PC-9 (cell line): ENCODE results near the gene USP46. TPM values are rescaled to one million over a fixed set of nuclear protein-coding genes. Genes with fewer than 3 reads are reported as not detected.

Source experiments
- BruUV-seq: library from RNA; stranded (reverse); fragments of 400-500 nt; replicated peaks from 2 replicates; lab custom pipeline; 2021; lab: Mats Ljungman, UMichigan
- CTCF ChIA-PET: fragments of 300-600 bp; sonication (Branson Sonifier 250); formaldehyde crosslinking; loops from one replicate; lab custom pipeline; 2022; ENCODE audit warnings: antibody characterized with exemption; lab: Charles Lee
- POLR2A ChIA-PET: fragments of 300-600 bp; sonication (Branson Sonifier 250); formaldehyde crosslinking; loops from one replicate; lab custom pipeline; 2022; ENCODE audit warnings: antibody characterized with exemption; ENCODE audit not compliant: unreplicated experiment; lab: Charles Lee
- DNase-seq, 2 experiments: peaks; one replicate each; pipeline versions ENCODE4 v3.0.0 to v3.0.0-alpha.2; 2015 to 2022; ENCODE audit warnings: mixed read lengths in 1 of 2
- H2AFZ ChIP-seq: fragments of 200-600 bp; sonication (generic); 2 replicates; pipeline ENCODE4 v1.8.1; 2017; ENCODE audit warnings: antibody characterized with exemption
- H3F3A ChIP-seq: fragments of 200-600 bp; sonication (generic); 2 replicates; pipeline ENCODE4 v1.8.1; 2017; ENCODE audit warnings: antibody characterized with exemption, mild to moderate bottlenecking, low read depth; ENCODE audit not compliant: insufficient read depth
- H3K27ac ChIP-seq: fragments of 200-600 bp; sonication (generic); 2 replicates; pipeline ENCODE4 v1.6.1; 2016; ENCODE audit warnings: mixed run types
- H3K27me3 ChIP-seq: fragments of 200-600 bp; sonication (generic); 2 replicates; pipeline ENCODE4 v1.6.1; 2016; ENCODE audit warnings: low read depth, mixed run types; ENCODE audit not compliant: insufficient read depth
- H3K36me3 ChIP-seq: fragments of 200-600 bp; sonication (generic); 2 replicates; pipeline ENCODE4 v1.6.1; 2016; ENCODE audit warnings: low read depth, mixed run types
- H3K4me1 ChIP-seq: fragments of 200-600 bp; sonication (generic); replicated peaks from 2 replicates; pipeline ENCODE4 v1.6.1; 2016; ENCODE audit warnings: mixed run types; ENCODE audit not compliant: insufficient read depth
- H3K4me2 ChIP-seq: fragments of 200-600 bp; sonication (generic); 2 replicates; pipeline ENCODE4 v1.6.1; 2017; ENCODE audit warnings: mixed run types
- H3K4me3 ChIP-seq: fragments of 200-600 bp; sonication (generic); 2 replicates; pipeline ENCODE4 v1.6.1; 2016; ENCODE audit warnings: mixed run types
- H3K79me2 ChIP-seq: fragments of 200-600 bp; sonication (generic); 2 replicates; pipeline ENCODE4 v1.6.1; 2017; ENCODE audit warnings: low read depth, mixed run types
- H3K9me2 ChIP-seq: fragments of 200-600 bp; sonication (generic); 2 replicates; pipeline ENCODE4 v1.8.1; 2017; ENCODE audit warnings: mild to moderate bottlenecking; ENCODE audit not compliant: insufficient read depth
- H3K9me3 ChIP-seq: fragments of 200-600 bp; sonication (generic); 2 replicates; pipeline ENCODE4 v1.8.1; 2016; ENCODE audit warnings: low read depth; ENCODE audit not compliant: insufficient read depth
- H4K20me1 ChIP-seq: fragments of 200-600 bp; sonication (generic); 2 replicates; pipeline ENCODE4 v1.8.1; 2017; ENCODE audit not compliant: insufficient read depth
- CTCF ChIP-seq: fragments of 200-600 bp; sonication (generic); conservative IDR thresholded peaks from 2 replicates; pipeline ENCODE4 v1.6.1; 2017; ENCODE audit warnings: mixed run types, antibody characterized with exemption, mild to moderate bottlenecking, moderate library complexity
- EZH2 ChIP-seq: fragments of 200-600 bp; sonication (generic); IDR thresholded peaks from 2 replicates; pipeline ENCODE4 v1.8.0; 2017; ENCODE audit warnings: antibody characterized with exemption, low read depth
- intact Hi-C: fragments of 100-400 bp; cut with micrococcal nuclease; formaldehyde crosslinking; loops from one replicate; pipeline ENCODE4 v1.10.0; 2022; ENCODE audit not compliant: unreplicated experiment
- total RNA-seq: library from RNA; stranded (reverse); gene quantifications from 2 replicates; pipeline ENCODE4 v1.2.3, GENCODE V29; 2021

The USP46 gene
- total RNA-seq, 1 experiment from 2014 or later = 17.1 TPM

GRCh38 chr4:52586069-52586468 lies 73.0 kb downstream of the USP46 start:
- H3K79me2 ChIP-seq = no peaks in the 10 kb centered on the region
- no peaks in the 10 kb centered on the region for H3K36me3 ChIP-seq
- H3K4me3 ChIP-seq = no peak overlapping the region
- intact Hi-C loops = loop anchor here (5.0 to 10.0 kb wide), 2 partner anchors 129 to 396 kb away; no protein-coding TSS in a partner anchor
- no peak overlapping the region for H3K27ac ChIP-seq
- ChIA-PET POLR2A (no interaction called here), CTCF (no interaction called here)
- H3F3A ChIP-seq = no peaks in the 10 kb centered on the region
- H4K20me1 ChIP-seq = no peaks in the 10 kb centered on the region
- DNase-seq = no peak
- H3K9me2 ChIP-seq = no peaks in the 10 kb centered on the region
- no TSS peak for BruUV-seq
- TF ChIP-seq EZH2 = no peak
- TF ChIP-seq CTCF = no peak
- H3K9me3 ChIP-seq = no peaks in the 10 kb centered on the region
- H2AFZ ChIP-seq = no peak overlapping the region
- no peaks in the 10 kb centered on the region for H3K27me3 ChIP-seq
- H3K4me2 ChIP-seq = no peak overlapping the region
- H3K4me1 ChIP-seq = no peaks in the 10 kb centered on the region

GRCh38 chr4:52585379-52585778 lies 73.7 kb downstream of the USP46 start:
- CTCF ChIA-PET = no interaction called here
- H3K4me1 ChIP-seq = no peaks in the 10 kb centered on the region
- H3K79me2 ChIP-seq = no peaks in the 10 kb centered on the region
- no peaks in the 10 kb centered on the region for H3K27me3 ChIP-seq
- no peak overlapping the region for H3K27ac ChIP-seq
- H3K4me2 ChIP-seq = no peak overlapping the region
- H3K36me3 ChIP-seq = no peaks in the 10 kb centered on the region
- no peaks in the 10 kb centered on the region for H3F3A ChIP-seq
- no peaks in the 10 kb centered on the region; the same call in 1 of the 2 replicates for H3K9me2 ChIP-seq
- no peak overlapping the region for H3K4me3 ChIP-seq
- H3K9me3 ChIP-seq = no peaks in the 10 kb centered on the region
- intact Hi-C loops = loop anchor here (5.0 to 10.0 kb wide), 2 partner anchors 129 to 397 kb away; no protein-coding TSS in a partner anchor
- no TSS peak for BruUV-seq
- DNase-seq = no peak
- H2AFZ ChIP-seq = no peak overlapping the region
- no peaks in the 10 kb centered on the region for H4K20me1 ChIP-seq
- POLR2A ChIA-PET = no interaction called here
- no peak for TF ChIP-seq CTCF
- no peak for TF ChIP-seq EZH2

GRCh38 chr4:52579602-52580272 lies 79.4 kb downstream of the USP46 start:
- Histone ChIP-seq H3K36me3 (no peaks in the 10 kb centered on the region), H2AFZ (no peak overlapping the region), H3K4me2 (no peak overlapping the region), H3K4me3 (no peak overlapping the region), H3F3A (no peaks in the 10 kb centered on the region), H3K27ac (no peak overlapping the region), H3K9me3 (no peaks in the 10 kb centered on the region), H3K79me2 (no peaks in the 10 kb centered on the region), H4K20me1 (no peaks in the 10 kb centered on the region), H3K4me1 (no peaks in the 10 kb centered on the region), H3K9me2 (no peaks in the 10 kb centered on the region; the same call in 1 of the 2 replicates), H3K27me3 (no peaks in the 10 kb centered on the region)
- no TSS peak for BruUV-seq
- POLR2A ChIA-PET = no interaction called here
- DNase-seq = no peak
- CTCF ChIA-PET = no interaction called here
- TF ChIP-seq EZH2 (no peak), CTCF (no peak)
- intact Hi-C loops = loop anchor here (10.0 kb wide), 1 partner anchor 135 kb away; no protein-coding TSS in a partner anchor
